Ishikawa (cell line): Measurements from ENCODE around the gene LRRC72.
A peak's percentile ranks its signal among the peaks of the same experiment; 100 is the strongest.

Experiments used
- CEBPB ChIP-seq: IDR thresholded peaks from 2 replicates; pipeline ENCODE4 v1.6.1; 2012
- CREB1 ChIP-seq: IDR thresholded peaks from 2 replicates; pipeline ENCODE4 v1.6.1; 2012; ENCODE audit warnings: low read depth
- EGR1 ChIP-seq: IDR thresholded peaks from 2 replicates; pipeline ENCODE4 v1.6.1; 2012
- EP300 ChIP-seq: IDR thresholded peaks from 2 replicates; pipeline ENCODE4 v1.6.1; 2012; ENCODE audit warnings: borderline replicate concordance
- FOXM1 ChIP-seq: IDR thresholded peaks from 2 replicates; pipeline ENCODE4 v1.6.1; 2012; ENCODE audit warnings: low read depth, borderline replicate concordance
- NFIC ChIP-seq: IDR thresholded peaks from 2 replicates; pipeline ENCODE4 v1.6.1; 2012
- RAD21 ChIP-seq: IDR thresholded peaks from 2 replicates; pipeline ENCODE4 v1.6.1; 2012; ENCODE audit warnings: low read depth
- TAF1 ChIP-seq: IDR thresholded peaks from 2 replicates; pipeline ENCODE4 v1.6.1; 2012; ENCODE audit warnings: low read depth, mild to moderate bottlenecking
- TCF12 ChIP-seq: IDR thresholded peaks from 2 replicates; pipeline ENCODE4 v1.6.1; 2012; ENCODE audit warnings: low read depth
- TEAD4 ChIP-seq: IDR thresholded peaks from 2 replicates; pipeline ENCODE4 v1.6.1; 2012
- YY1 ChIP-seq: IDR thresholded peaks from 2 replicates; pipeline ENCODE4 v1.6.1; 2012; ENCODE audit warnings: low read depth
- ZBTB7A ChIP-seq: IDR thresholded peaks from 2 replicates; pipeline ENCODE4 v1.6.1; 2012; ENCODE audit warnings: low read depth
- TF ChIP-seq, protein P1 (sequence below): IDR thresholded peaks from 2 replicates; pipeline ENCODE4 v1.6.1; 2012; ENCODE audit warnings: low read depth, mild to moderate bottlenecking
- TF ChIP-seq, protein P2 (sequence below): IDR thresholded peaks from 2 replicates; pipeline ENCODE4 v1.6.1; 2012
- TF ChIP-seq, protein P3 (sequence below): IDR thresholded peaks from 2 replicates; pipeline ENCODE4 v1.6.1; 2012

LRRC72 gene

DNA sequence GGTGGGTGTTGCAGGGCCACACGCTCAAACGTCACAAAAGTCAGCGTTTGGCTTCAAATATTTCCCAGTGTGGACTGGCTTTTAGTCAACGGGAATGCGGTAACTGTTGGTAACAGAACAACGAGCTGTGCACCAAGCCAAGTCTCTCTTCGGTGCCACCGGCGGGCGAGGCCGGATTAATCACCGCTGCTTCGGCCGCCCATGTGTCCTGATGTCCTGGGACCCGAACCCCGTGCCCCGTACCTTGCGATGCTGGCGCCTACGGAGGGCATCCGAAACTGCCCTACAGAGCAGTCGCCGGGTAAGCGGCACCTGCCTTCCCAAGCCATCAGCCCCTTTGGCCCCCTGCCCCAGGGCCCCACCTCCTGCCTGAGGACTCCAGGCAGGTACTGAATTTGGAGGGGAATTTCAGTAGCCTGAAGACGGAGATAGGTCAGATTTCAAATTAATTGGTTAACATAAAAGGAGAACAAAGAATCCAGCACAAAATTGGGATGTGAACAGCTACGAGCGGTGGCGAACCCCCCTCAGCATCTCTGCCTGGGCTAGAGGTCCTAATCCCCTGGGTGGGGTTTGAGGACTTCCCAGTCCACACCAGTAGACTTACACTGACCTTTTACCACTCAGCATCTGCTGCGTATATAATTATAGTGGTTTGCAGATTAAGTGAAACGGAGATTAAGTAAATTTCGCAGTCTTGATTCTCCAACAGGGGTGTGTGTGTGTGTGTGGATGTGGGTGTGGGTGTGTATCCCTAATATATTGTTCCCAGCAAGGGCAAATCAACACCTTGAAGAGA lies at the start of gene LRRC72:
Gene LRRC72, plus strand, starts transcription at position 84 of the 799 bp plus-strand sequence. Its CDS starts 128 bp downstream, at position 212.
- TF ChIP-seq CREB1 (no peak), EP300 (no peak), NFIC (no peak), TEAD4 (no peak), CEBPB (no peak), YY1 (no peak), EGR1 (no peak)

DNA sequence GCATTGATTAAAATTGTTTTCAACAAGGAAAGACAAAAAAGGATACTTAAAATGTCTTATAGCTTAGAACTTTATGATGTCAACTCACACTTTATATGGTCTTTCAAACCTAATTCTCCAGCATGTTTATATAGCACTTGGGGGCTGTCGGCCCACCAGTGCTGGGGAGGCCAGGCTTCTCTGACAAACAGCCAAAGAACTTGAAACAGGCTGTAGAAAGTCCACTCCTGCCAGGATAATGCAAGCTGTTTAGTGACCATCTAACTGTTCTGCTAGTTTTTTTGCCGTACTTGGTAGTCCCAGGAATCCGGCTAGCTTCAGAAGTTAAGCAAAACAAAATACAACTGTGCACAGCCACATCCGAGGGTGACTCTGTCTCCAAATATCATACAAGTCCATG lies 47.5 kb upstream of the LRRC72 start:
- TF ChIP-seq CREB1 (no peak), RAD21 (no peak), TCF12 (no peak), FOXM1 (no peak)
- TF ChIP-seq, protein P1, sequence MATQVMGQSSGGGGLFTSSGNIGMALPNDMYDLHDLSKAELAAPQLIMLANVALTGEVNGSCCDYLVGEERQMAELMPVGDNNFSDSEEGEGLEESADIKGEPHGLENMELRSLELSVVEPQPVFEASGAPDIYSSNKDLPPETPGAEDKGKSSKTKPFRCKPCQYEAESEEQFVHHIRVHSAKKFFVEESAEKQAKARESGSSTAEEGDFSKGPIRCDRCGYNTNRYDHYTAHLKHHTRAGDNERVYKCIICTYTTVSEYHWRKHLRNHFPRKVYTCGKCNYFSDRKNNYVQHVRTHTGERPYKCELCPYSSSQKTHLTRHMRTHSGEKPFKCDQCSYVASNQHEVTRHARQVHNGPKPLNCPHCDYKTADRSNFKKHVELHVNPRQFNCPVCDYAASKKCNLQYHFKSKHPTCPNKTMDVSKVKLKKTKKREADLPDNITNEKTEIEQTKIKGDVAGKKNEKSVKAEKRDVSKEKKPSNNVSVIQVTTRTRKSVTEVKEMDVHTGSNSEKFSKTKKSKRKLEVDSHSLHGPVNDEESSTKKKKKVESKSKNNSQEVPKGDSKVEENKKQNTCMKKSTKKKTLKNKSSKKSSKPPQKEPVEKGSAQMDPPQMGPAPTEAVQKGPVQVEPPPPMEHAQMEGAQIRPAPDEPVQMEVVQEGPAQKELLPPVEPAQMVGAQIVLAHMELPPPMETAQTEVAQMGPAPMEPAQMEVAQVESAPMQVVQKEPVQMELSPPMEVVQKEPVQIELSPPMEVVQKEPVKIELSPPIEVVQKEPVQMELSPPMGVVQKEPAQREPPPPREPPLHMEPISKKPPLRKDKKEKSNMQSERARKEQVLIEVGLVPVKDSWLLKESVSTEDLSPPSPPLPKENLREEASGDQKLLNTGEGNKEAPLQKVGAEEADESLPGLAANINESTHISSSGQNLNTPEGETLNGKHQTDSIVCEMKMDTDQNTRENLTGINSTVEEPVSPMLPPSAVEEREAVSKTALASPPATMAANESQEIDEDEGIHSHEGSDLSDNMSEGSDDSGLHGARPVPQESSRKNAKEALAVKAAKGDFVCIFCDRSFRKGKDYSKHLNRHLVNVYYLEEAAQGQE, result no peak

DNA sequence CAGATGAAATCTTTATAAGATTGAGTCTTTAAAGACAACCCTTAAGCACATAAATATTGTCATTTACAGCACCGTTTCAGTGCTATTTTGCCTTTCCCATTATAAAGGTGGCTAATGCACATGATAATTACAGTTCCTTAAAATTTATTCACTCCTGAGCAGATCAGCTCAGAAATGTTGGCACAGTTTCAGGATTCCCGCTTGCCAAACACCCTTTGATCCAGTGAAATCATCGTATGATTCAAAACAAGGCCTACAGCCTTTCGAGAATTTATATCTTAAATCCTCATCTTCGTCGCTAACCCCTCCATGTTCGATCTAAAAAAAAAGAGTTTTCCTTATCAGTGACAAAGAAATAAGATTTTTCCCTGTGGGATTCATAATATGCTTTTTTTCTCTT lies 47.0 kb upstream of the LRRC72 start:
- TF ChIP-seq CREB1 (no peak), EGR1 (no peak), CEBPB (no peak), TCF12 (no peak), EP300 (no peak), ZBTB7A (no peak)
- TF ChIP-seq, protein P2, sequence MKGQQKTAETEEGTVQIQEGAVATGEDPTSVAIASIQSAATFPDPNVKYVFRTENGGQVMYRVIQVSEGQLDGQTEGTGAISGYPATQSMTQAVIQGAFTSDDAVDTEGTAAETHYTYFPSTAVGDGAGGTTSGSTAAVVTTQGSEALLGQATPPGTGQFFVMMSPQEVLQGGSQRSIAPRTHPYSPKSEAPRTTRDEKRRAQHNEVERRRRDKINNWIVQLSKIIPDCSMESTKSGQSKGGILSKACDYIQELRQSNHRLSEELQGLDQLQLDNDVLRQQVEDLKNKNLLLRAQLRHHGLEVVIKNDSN, result no peak
- TF ChIP-seq, protein P3, sequence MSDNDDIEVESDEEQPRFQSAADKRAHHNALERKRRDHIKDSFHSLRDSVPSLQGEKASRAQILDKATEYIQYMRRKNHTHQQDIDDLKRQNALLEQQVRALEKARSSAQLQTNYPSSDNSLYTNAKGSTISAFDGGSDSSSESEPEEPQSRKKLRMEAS, result no peak
- TF ChIP-seq, protein P1, result no peak

DNA sequence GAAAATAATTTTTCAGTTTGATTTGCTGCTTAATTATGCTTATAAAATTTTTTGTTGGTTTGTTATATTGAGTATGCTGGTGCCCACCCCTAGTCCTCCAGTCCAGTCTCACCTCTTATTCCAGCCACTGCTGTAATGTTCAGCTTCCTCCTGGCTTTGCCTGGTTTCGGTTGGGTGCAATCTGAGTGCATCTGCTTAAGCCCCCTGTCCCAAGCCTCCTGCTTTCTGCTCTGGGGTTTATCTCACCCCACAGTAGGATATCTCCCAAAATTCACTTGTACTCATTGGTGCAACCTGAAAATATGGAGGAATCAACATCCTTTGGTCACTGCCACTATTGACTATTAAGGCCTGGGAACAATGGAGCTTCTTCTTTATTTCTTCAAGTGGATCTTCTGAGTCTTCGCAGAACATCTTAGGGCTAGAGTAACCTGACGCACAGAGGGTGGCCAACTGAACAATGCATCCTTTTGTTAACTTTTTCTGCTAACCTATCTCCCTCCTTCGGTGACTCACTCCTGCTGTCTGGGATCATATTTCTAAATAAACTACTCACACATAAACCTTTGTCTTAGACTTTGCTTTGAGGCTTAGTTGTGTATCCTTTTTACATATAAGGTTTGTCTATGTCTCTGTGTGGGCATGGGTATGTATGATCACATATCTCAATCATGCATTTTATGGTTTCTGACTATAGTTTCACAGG lies 42.0 kb upstream of the LRRC72 start:
- TF ChIP-seq TCF12, result 0 out of 2 replicates have a peak, but pooled peaks have one; percentile 33
- TF ChIP-seq CREB1, result no peak
- TF ChIP-seq EP300, result peak; percentile 61; the same call in 1 of the 2 replicates

DNA sequence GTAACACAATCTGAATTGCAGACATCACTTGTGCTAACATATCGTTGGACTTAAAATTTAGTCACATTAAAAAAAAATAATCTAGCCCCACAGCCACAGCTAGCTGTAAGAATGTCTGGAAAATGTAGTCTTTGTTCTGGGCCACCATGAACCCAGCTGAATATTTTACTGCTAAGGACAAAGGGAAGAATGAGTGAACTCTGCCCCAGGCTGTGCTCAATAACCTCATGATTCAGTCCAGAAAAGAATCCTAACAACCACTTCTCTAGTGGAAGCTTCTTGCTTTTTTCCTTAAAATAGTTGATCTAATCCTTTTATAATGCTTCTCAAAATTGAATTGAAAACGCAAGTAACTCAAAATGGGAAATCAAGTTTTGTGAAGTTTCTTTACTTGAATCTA lies 35.5 kb upstream of the LRRC72 start:
- no peak for TF ChIP-seq ZBTB7A
- TF ChIP-seq, protein P1, result no peak
- TF ChIP-seq TEAD4, result no peak
- TF ChIP-seq TAF1, result no peak
- TF ChIP-seq, protein P2, result no peak
- TF ChIP-seq YY1, result no peak
- no peak for TF ChIP-seq FOXM1
- no peak for TF ChIP-seq RAD21
- TF ChIP-seq EGR1, result no peak
- TF ChIP-seq EP300, result no peak
- no peak for TF ChIP-seq NFIC
- no peak for TF ChIP-seq CEBPB
- no peak for TF ChIP-seq TCF12
